HG03159 (cell line): Measurements from ENCODE around the gene FARSB.
A peak's percentile ranks its signal among the peaks of the same experiment; 100 is the strongest.

Experiments used
- ATAC-seq: cut with Tn5 transposase; IDR thresholded peaks from one replicate; pipeline ENCODE4 v1.9.1; 2021; ENCODE audit warnings: mild to moderate bottlenecking, moderate library complexity; ENCODE audit not compliant: unreplicated experiment

The FARSB gene

DNA sequence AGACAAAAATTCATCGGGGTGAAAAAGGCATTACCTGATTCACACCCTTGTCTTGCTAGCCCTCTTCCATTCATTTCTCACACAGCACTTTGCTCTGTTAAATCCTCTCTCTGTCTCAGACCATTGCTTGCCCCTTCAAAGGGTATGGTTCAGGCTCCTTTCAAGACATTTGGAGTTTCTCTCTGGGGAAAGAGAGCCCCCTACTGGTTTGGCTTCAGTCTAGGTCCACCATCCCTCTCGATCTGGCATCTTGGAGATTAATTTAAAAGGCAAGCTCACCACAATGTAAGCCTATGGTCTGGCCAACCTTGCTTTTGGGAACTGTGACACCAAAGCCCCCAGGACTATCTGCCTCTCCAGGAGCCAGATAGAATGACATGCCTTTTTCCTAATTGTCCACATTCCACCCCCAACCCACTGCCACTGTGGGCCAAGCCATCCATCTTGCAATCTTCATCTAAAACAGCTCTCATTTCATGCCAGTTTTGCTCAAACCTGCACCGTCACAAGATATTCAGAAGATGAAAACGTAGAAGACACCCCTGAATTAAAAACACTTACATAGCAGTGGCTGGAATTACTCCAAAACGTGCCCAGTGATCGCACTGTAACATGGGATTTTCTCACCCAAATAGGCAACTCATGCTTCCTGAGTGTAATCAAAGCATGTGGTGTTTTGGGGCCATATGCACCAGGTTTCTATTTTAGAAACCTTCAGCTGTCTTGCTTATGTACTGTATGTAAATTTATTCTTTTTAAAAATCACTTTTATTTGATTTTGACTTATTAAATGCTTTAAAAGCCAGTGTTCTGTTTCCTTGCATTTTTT is 93.9 kb downstream of the FARSB start:
- peak; percentile 76 for ATAC-seq

DNA sequence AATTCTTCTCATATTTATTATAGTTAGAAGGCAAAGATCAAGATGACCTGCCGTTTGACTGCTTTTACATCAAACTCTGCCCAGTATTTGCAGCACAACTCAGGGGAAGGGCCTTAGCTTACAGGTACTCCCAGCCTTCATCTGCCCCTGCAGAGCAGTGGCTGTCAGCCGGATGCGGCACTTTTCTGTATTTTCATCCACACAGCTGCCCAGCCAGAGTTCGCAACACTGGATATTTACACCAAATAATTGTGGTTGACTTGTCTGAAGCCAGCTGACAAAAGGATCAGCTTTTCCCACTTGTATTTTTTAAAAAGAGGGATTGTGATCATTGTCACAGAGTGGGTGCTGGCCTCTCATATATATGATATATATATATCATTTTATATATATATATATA is 94.7 kb downstream of the FARSB start:
- ATAC-seq: no peak

DNA sequence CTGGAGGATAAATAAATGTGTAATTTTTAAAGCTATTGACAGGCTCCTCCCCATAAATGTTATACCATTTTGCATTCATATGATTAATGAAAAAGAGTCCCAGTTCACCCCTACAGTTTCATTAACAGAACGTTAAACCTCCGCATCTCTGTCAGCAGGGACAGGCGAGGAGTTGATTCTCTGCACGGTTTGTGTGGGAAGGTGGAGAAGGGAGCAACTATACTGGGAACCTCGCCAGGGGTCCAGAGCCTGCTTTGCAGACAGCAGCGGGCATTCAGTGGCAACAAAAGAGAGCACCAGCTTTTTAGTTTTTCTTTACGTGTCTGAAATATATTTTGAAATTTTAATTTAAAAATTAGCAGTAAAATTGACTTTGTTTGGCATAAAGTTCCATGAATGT is 101.4 kb downstream of the FARSB start:
- no peak for ATAC-seq

DNA sequence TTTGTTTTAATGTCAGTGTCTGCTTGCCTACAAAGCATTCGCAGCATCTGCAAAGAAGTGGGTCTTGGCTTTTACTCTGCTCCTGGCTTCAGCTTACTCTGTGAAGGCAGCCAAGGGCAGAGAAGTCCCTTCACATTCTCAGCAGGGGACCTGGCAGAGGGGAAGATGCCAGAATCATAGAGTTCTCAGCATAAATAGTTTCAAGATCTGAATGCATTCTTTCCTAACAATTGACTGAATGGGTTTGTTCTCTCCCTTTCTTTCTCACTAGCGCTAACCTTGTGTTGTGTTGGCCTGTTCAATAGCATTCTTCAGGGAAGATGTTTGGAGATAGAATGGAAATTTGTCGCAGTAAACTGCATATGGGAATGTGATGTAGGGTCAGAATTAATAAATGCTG is 106.9 kb downstream of the FARSB start:
- ATAC-seq: no peak

DNA sequence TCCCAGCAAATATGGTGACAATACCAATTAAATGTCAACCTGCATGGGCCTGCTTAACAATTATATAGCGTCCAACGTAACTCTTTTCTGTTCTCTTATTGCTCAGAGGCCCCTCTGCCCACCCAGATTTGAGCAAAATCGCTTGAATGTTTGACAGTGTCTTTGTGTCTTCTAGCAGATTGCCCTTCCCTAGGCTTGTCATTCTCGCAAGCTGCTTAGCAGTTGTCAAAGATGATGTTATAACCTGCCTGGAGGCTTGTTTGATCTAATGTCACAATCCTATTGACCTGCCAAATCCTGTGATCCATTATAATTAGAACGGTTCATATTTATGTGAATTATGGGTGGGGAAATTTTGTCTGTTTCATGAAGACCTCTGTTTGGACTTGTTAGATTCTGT is 108.8 kb downstream of the FARSB start:
- no peak for ATAC-seq

DNA sequence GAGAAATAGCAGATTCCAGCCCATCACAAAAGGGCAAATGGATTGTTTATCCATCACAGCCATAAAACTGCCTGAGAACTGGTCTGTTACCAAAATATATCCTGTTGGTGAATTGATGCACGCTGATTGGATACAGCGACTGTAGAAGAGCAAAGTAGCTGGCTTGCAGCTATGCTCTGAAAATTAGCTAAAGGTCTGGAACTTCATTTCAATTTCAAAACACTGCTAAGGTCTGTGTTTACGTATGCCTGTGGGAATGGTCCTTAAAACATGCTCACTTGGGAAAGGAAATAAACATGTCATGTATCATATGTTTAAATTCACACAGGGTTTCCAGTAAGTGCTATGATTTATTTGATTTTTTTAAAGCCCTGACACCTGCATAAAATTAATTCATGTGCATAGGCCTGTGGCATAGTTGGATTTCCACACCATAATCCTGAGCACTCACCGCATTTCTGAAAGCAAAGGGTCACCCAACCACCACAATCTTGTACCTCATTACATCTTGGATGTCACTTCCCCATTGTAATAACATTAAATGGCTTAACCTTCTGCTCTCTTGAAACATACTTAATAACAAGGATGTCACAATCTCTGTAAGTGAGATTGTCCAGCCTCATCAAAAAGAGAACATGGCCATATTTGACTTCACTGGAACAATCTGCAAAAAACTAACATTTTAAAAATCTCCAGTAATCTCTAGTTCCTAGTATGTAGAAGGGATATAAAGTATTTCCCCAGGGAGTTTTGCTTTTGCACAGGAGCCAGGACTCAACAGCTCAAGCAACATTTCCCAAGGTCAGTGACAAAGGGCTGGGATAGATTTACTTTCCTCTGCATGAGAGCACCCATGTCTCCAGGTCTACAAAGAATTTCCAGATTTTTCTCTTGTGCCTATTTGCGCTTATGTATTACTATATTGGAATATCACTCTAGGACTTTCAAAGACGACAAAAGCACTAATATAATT is 109.8 kb downstream of the FARSB start:
- ATAC-seq: no peak

- no peak for ATAC-seq
Measured at GRCh38 chr2:222544661-222545060, 111.2 kb downstream of the FARSB start.

- ATAC-seq: no peak
Measured at GRCh38 chr2:222538535-222538934, 117.4 kb downstream of the FARSB start.

- no peak for ATAC-seq
Measured at GRCh38 chr2:222535477-222535876, 120.4 kb downstream of the FARSB start.

- no peak for ATAC-seq
Measured at GRCh38 chr2:222532315-222532714, 123.6 kb downstream of the FARSB start.

- no peak for ATAC-seq
Measured at GRCh38 chr2:222526480-222527277, 129.2 kb downstream of the FARSB start.

DNA sequence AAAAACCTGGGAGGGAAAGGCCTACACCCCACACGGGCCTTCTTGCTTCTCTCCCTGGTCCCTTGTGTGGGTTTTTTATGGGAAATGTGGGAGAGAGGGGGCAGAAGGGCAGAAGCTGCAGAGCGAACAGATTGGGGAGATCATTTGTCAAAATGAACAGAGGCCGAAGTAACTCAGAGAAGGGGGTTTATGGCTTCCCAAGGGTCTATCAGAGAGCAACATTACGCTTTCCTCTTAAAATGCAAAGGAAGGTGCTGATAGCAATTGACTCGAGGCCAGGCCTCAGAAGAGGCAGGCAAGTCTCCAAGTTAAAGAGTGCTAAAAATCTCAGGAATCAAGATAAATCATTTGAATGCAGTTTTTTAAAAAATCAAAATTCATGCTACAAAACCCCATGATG is 130.1 kb downstream of the FARSB start:
- ATAC-seq: no peak

GRCh38 chr2:222523783-222524544 is 131.9 kb downstream of the FARSB start:
- peak; percentile 76 for ATAC-seq

DNA sequence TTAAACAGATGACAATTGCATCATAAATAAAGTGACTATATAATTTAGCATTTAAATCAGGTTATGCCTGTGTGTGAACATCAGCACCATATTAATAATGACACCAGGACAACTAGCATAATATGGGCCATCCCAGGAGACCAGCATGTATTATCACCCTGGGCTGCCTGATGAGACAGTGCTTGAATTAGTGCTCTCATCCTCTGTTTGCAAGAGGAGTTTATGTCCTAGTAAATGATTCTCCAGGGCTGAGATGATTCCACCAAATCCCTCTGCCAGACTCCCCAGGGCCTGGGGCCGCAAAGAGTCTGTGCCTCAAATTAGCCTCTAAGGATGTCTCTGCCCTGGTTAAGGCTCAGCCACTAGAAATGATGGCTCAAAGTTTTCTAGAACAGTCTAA is 133.8 kb downstream of the FARSB start:
- ATAC-seq: no peak

GRCh38 chr2:222521099-222521498 is 134.8 kb downstream of the FARSB start:
- ATAC-seq: peak; percentile 70
